Activated CD8-positive, alpha-beta memory T cell treated with anti-CD3 and anti-CD28 coated beads, Interleukin-2, amount 50 U/mL, for 1 hour (primary cell): ENCODE data around the gene IFT57.
"Not testable (repeated sequence)": the region's sequence is repeated elsewhere in the genome, so short reads cannot be mapped to it uniquely, and the experiment has no call there.

ENCODE experiments used
- DNase-seq: peaks from one replicate; pipeline ENCODE4 v3.0.0-alpha.2; 2020; ENCODE audit errors: extremely low read depth

The IFT57 gene

GRCh38 chr3:108159865-108160264, 62.4 kb downstream of the IFT57 start:
- no peak for DNase-seq

GRCh38 chr3:108159105-108159504, 63.1 kb downstream of the IFT57 start:
- no peak for DNase-seq

GRCh38 chr3:108158251-108158650, 64.0 kb downstream of the IFT57 start:
- no peak for DNase-seq

- DNase-seq: no peak
Measured at GRCh38 chr3:108157273-108157672, 65.0 kb downstream of the IFT57 start.

- DNase-seq: no peak
Measured at GRCh38 chr3:108156312-108156853, 65.8 kb downstream of the IFT57 start.

GRCh38 chr3:108155642-108156041, 66.6 kb downstream of the IFT57 start:
- DNase-seq: not testable (repeated sequence)

GRCh38 chr3:108153451-108153981, 68.7 kb downstream of the IFT57 start:
- peak; percentile 20 for DNase-seq

- DNase-seq: no peak
Measured at GRCh38 chr3:108152274-108152673, 70.0 kb downstream of the IFT57 start.

GRCh38 chr3:108150200-108150599, 72.0 kb downstream of the IFT57 start:
- no peak for DNase-seq

GRCh38 chr3:108146139-108146538, 76.1 kb downstream of the IFT57 start:
- no peak for DNase-seq

- DNase-seq: no peak
Measured at GRCh38 chr3:108145578-108145977, 76.6 kb downstream of the IFT57 start.

GRCh38 chr3:108137460-108137814, 84.8 kb downstream of the IFT57 start:
- no peak for DNase-seq

GRCh38 chr3:108136561-108137459, 85.4 kb downstream of the IFT57 start:
- DNase-seq: no peak

GRCh38 chr3:108134555-108134880, 87.7 kb downstream of the IFT57 start:
- DNase-seq: no peak

GRCh38 chr3:108133858-108134554, 88.2 kb downstream of the IFT57 start:
- DNase-seq: no peak

GRCh38 chr3:108133048-108133369, 89.2 kb downstream of the IFT57 start:
- DNase-seq: no peak

GRCh38 chr3:108131475-108132134, 90.6 kb downstream of the IFT57 start:
- DNase-seq: no peak

GRCh38 chr3:108130701-108131474, 91.3 kb downstream of the IFT57 start:
- DNase-seq: no peak

GRCh38 chr3:108130236-108130635, 92.0 kb downstream of the IFT57 start:
- DNase-seq: no peak

- DNase-seq: peak; percentile 16
Measured at GRCh38 chr3:108127301-108127988, 94.8 kb downstream of the IFT57 start.

- no peak for DNase-seq
Measured at GRCh38 chr3:108126348-108126747, 95.9 kb downstream of the IFT57 start.
